ENCODE measurements around the gene KRT40. TPM values are rescaled to one million over a fixed set of nuclear protein-coding genes. Genes with fewer than 3 reads are reported as not detected.

KRT40 gene
- total RNA-seq, 1 donor from 2014 or later = not detected

DNA sequence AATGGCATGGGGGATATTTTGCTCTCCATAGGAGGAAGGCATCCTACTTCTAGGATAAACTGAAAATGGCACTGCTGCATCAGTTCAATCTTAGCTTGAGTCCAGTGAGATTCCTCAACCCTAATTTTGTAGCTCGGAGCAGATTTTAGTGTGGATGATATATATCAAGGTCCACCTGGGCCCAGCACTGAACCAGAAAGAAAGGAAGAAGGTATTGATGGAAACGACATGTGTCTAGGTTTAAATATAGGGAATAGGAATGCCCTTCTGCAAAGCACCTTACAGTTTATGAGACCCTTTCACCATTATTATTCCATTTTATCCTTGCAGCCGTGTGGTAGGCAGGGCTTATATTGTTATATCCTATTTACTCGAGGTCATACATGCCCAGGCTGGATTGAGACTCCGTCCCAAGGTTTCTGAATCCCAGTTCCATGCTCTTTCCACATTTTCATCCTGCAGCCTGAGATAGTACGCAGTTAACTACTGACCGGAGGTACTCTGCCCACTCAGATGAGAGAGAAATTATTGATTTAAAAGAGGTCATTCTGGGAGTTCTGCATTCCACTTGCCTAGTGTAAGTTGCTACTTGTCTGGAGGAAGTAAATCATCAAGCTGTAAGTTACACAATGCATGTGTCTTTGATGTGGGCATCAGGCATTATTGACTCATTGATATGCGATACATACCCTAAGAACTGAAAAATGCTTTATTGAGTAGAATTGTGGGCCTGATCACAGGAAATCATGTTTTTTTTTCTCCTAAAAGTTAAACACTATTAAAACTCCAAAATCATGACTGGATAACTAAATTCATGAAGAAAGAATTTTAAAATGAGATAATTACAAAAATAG, 27.5 kb downstream of the KRT40 start:
- Mint-ChIP-seq H3K27ac (no peak overlapping the region), H3K4me1 (no peaks in the 10 kb centered on the region), H3K4me3 (no peak overlapping the region), H3K36me3 (ENCODE audit: low read depth) (no peaks in the 10 kb centered on the region), H3K9me3 (no peaks in the 10 kb centered on the region), H3K27me3 (peaks cover 11% of the 10 kb centered on the region)
- no peak for ATAC-seq (ENCODE audit: low read depth)
- ChIA-PET POLR2A (no interaction called here), CTCF (no interaction called here)
- TF ChIP-seq, protein P1, sequence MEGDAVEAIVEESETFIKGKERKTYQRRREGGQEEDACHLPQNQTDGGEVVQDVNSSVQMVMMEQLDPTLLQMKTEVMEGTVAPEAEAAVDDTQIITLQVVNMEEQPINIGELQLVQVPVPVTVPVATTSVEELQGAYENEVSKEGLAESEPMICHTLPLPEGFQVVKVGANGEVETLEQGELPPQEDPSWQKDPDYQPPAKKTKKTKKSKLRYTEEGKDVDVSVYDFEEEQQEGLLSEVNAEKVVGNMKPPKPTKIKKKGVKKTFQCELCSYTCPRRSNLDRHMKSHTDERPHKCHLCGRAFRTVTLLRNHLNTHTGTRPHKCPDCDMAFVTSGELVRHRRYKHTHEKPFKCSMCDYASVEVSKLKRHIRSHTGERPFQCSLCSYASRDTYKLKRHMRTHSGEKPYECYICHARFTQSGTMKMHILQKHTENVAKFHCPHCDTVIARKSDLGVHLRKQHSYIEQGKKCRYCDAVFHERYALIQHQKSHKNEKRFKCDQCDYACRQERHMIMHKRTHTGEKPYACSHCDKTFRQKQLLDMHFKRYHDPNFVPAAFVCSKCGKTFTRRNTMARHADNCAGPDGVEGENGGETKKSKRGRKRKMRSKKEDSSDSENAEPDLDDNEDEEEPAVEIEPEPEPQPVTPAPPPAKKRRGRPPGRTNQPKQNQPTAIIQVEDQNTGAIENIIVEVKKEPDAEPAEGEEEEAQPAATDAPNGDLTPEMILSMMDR (IDR thresholded peaks at IDR 0.05) = no peak
- intact Hi-C loops (cut with micrococcal nuclease) = no loop called here
- DNase-seq = no peak

DNA sequence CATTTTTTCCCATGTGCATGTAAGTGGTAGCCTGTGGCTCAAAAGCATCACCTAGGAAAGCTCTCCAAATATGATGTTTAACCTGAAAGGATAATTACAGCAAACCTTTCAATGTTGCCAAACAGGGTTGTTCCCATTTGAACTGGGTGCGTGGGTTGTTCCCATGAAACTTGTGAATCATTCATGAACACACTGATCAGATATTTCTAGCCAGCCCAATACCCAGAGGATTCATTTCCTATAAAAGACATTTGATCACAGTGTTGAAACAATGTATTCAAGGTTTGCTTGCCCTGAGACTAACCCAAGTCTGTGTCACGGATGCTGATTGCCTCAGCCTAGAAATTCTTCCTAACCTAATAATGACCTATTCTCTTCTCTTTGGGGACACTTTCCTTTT, 30.2 kb downstream of the KRT40 start:
- DNase-seq = no peak
- ATAC-seq (ENCODE audit: low read depth) = no peak
- ChIA-PET POLR2A (no interaction called here), CTCF (no interaction called here)
- Mint-ChIP-seq H3K4me1 (no peaks in the 10 kb centered on the region), H3K27ac (no peak overlapping the region), H3K9me3 (no peaks in the 10 kb centered on the region), H3K4me3 (no peak overlapping the region), H3K27me3 (peaks cover 28% of the 10 kb centered on the region), H3K36me3 (ENCODE audit: low read depth) (no peaks in the 10 kb centered on the region)
- TF ChIP-seq, protein P1 (IDR thresholded peaks at IDR 0.05) = no peak
- intact Hi-C loops (cut with micrococcal nuclease) = no loop called here

DNA sequence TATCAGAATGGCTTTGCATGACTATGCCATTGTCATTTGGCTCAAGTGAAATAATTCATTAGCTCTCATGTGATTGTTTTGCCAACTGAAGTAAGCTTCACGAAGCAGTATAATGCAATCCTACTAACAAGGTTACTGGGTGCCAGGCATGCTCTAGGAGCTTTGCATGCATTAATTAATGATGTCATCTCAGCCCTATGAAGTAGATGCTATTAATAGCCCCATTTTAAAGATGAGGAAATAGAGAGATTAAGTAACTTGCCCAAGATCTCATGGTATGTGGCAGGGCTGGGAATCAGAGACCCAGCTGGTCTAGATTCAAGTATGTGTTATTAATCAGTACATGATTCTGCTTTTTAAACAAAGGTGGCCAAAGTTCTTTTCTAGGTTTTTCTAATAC, 31.5 kb downstream of the KRT40 start:
- ATAC-seq (ENCODE audit: low read depth) = no peak
- Mint-ChIP-seq H3K4me3 (no peak overlapping the region), H3K27ac (no peak overlapping the region), H3K4me1 (no peaks in the 10 kb centered on the region), H3K9me3 (no peaks in the 10 kb centered on the region), H3K27me3 (peaks cover 29% of the 10 kb centered on the region), H3K36me3 (ENCODE audit: low read depth) (no peaks in the 10 kb centered on the region)
- ChIA-PET CTCF (no interaction called here), POLR2A (no interaction called here)
- DNase-seq = no peak
- intact Hi-C loops (cut with micrococcal nuclease) = no loop called here
- TF ChIP-seq, protein P1 (IDR thresholded peaks at IDR 0.05) = no peak

DNA sequence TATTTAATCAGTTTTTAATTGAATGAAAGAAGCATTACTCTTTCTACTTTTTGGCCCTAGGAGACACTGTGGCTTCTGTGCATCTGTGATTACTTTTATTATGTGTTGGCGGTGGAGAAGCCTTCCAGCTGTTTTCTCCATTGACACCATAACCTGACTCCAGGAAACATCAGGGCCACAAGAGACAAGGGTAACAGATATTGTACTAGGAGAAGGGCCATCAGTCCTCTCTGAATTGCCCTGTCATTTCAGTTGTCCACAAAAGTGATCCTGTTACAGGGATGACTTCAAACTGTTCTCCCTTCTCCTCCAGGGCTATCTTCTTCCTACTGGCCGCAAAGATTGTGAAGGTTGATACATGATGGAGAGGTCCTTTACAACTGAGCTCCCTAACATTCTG, 32.0 kb downstream of the KRT40 start:
- no peak for DNase-seq
- H3K36me3 Mint-ChIP-seq (ENCODE audit: low read depth) = no peaks in the 10 kb centered on the region
- H3K27me3 Mint-ChIP-seq = peaks cover 32% of the 10 kb centered on the region
- no peak overlapping the region for H3K4me3 Mint-ChIP-seq
- ChIA-PET POLR2A (no interaction called here), CTCF (no interaction called here)
- intact Hi-C loops (cut with micrococcal nuclease) = no loop called here
- no peaks in the 10 kb centered on the region for H3K4me1 Mint-ChIP-seq
- TF ChIP-seq, protein P1 (IDR thresholded peaks at IDR 0.05) = no peak
- H3K9me3 Mint-ChIP-seq = no peaks in the 10 kb centered on the region
- no peak for ATAC-seq (ENCODE audit: low read depth)
- H3K27ac Mint-ChIP-seq = no peak overlapping the region

DNA sequence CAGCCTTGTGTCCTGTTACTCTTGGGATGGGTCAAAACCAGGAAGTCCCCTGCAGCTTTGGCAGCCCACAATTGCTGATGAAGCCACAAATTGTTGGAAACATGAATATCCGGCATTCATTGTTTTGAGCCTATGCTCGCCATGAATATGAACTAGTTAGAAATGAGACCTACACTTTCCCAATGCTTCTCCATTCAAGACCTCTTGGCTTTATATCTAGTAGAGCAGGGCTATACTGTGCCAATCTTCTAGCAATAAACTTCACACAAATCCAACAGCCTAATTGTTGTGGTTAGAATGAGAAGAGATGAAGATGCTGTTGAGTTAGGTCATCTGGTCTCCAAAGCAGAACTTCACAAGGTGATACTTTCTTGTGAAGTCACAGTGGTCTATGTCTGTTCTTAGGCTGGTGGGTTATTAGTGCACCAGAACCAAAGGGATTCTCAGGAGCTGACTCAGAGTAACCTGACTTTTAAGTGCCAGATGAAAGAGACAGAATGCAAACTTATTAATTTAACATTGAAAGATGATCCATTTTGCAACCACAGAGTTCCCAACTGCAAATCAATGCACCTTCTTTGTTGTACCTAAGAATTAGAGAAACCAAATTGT, 33.0 kb downstream of the KRT40 start:
- peaks cover 38% of the 10 kb centered on the region for H3K27me3 Mint-ChIP-seq
- ATAC-seq (ENCODE audit: low read depth) (no peak), DNase-seq (no peak)
- POLR2A ChIA-PET = interaction anchor here (0.6 kb wide), 1 partner anchor 10 kb away, joined by 4 read pairs; no protein-coding TSS in a partner anchor
- no peaks in the 10 kb centered on the region for H3K9me3 Mint-ChIP-seq
- intact Hi-C loops (cut with micrococcal nuclease) = no loop called here
- no peak overlapping the region for H3K27ac Mint-ChIP-seq
- H3K36me3 Mint-ChIP-seq (ENCODE audit: low read depth) = no peaks in the 10 kb centered on the region
- H3K4me3 Mint-ChIP-seq = no peak overlapping the region
- H3K4me1 Mint-ChIP-seq = no peaks in the 10 kb centered on the region
- CTCF ChIA-PET = no interaction called here
- TF ChIP-seq, protein P1 (IDR thresholded peaks at IDR 0.05) = no peak
